HG03432 (cell line): ENCODE data around the gene MYOC.
"Not testable (repeated sequence)": the region's sequence is repeated elsewhere in the genome, so short reads cannot be mapped to it uniquely, and the experiment has no call there.

Experiments used
- ATAC-seq: cut with Tn5 transposase; IDR thresholded peaks from one replicate; pipeline ENCODE4 v1.9.1; 2021; ENCODE audit warnings: mild to moderate bottlenecking, moderate library complexity; ENCODE audit not compliant: unreplicated experiment

The MYOC gene

DNA sequence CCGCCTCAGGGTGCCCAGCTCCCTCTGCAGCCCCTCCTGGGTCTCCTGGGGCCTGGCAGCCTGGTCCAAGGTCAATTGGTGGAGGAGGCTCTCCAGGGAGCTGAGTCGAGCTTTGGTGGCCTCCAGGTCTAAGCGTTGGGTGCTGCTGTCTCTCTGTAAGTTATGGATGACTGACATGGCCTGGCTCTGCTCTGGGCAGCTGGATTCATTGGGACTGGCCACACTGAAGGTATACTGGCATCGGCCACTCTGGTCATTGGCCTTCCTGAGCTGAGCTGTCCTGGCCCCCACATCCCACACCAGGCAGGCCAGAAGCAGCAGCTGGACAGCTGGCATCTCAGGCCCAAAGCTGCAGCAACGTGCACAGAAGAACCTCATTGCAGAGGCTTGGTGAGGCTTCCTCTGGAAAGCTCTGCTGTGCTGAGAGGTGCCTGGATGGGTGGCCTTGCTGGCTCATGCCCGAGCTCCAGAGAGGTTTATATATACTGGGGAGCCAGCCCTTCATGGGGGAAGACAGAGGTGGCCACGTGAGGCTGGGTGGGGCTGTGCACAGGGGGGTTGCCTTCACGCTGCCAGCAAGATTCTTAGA lies at the start of gene MYOC:
Gene MYOC (minus strand): TSS at position 455 of the 589 bp plus-strand sequence. CDS start 77 bp downstream, at position 378.
- no peak for ATAC-seq

DNA sequence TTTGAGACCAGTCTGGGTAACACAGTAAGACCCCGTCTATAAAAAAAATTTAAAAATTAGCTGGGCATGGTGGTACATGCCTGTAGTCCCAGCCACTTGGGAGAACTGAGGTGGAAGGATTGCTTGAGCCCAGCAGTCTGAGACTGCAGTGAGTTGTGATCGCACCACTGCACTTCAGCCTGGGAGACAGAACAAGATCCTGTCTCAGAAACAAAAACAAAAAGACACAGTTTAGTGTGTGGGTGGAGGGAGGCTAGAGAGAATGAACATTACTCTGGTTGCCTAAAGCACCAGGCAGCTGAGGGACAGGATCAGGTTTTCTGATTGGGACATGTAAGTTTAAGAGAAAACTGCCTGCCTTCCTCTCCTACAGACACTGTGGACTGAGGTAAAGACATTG lies 47.0 kb upstream of the MYOC start:
- ATAC-seq = no peak

DNA sequence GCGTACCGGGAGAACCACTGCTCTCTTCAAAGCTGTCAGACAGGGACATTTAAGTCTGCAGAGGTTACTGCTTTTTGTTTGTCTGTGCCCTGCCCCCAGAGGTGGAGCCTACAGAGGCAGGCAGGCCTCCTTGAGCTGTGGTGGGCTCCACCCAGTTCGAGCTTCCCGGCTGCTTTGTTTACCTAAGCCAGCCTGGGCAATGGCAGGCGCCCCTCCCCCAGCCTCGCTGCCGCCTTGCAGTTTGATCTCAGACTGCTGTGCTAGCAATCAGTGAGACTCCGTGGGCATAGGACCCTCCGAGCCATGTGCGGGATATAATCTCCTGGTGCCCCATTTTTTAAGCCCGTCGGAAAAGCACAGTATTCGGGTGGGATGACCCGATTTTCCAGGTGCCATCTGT lies 43.3 kb upstream of the MYOC start:
- not testable (repeated sequence) for ATAC-seq

DNA sequence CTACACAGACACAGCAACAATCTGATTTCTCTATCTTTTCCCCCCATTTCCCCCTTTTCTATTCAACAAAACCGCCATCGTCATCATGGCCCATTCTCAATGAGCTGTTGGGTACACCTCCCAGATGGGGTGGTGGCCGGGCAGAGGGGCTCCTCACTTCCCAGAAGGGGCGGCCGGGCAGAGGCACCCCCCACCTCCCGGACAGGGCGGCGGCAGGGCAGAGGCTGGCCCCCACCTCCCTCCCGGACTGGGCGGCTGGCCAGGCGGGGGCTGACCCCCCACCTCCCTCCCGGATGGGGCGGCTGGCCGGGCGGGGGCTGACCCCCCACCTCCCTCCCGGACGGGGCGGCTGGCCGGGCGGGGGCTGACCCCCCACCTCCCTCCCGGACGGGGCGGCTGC lies 41.1 kb upstream of the MYOC start:
- not testable (repeated sequence) for ATAC-seq

DNA sequence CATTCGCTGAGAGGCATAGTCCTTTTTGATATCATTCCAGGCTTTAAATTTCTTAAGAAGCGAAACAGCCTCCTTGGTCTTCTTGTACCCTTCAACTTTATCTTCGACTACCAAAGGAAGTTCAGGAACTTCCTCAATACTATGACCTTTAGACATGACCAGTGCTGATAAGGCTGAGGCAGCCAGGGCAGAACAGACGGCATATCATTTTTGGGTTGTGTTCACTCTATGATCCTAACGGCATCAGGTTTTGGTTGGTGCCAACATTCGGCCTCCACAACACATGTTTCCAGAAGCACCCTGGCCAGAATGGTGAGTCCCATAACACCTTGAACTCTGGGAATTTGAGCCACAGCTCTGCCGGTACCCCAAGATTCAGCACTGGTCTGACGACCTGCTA lies 31.4 kb upstream of the MYOC start:
- ATAC-seq = no peak

DNA sequence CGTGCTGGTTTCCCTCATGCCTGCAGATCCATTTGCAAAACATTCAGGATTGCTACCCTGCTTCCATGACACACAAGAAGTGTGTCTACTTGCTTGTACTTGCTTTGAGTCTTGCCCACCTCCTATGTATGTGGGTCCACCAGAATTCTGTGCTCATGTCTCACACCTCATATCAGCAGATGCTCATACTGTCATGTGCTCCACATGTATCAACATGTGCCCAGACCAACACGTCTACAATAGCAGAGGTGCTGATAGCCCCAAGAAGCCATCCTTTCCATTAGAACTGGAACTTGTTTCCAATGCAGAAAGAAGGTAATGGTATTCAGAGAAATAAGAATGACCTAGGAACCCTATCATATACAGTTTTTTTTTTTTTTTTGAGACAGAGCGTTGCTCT lies 27.9 kb upstream of the MYOC start:
- no peak for ATAC-seq

DNA sequence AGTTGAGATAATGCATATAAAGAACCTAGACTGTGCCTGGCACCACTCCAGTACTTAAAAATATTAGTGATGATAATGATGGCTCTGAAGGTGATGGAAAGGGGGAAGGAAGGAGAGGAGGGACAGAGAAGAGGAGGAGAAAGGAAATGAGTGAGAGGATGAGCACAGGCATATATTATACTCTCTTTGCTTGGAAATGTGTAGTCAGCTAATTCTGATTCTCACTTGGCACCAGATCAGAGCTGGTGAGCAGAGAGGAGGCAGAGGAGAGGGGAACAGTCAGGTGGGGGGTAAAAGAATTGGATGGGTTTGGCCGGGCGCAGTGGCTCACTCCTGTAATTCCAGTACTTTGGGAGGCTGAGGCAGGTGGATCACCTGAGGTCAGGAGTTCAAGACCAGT lies 24.3 kb upstream of the MYOC start:
- ATAC-seq = no peak

DNA sequence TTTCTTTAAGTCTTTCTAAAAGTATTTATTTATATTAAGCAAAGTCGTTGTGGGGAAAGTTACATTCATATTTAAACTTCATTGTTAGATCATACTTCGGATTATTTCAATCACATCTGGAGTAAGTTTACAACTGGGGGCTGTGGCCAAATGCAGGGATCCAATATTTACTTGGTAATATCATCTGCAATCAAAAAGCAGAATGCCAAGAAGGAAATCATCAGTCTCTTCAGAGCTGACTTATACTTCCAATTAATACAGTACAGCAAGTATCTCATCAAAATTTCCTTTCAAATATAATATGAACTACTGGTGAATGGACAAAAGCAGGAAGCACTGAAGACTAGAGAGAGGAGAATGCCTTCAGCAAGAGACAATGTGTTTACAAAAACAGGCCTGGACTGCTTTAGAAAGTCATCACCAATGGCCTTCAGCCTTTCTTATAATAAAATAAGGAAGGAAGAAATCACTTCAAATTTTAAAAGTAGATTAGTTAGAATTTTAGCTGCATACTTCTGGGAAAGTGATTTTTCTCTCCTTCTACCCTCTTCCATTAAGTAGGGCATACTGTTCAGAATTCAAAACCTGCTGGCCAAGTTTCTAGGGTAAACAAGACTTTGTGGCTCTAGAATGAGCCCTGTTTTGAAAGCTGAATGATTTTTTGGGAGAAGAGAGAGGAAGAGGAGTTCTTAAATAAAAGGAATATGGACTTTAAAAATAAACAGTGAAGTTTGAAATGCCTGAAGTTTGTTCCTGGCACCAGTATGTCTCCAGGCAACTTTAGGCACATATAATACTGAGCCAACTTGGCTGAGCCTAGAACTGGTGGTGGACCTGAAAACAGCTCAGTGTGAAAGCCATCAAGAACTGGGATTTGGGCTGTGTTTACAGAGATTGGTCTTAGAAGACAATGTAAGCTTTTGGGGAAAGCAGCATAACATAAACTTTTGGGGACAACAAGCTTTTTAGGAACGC lies 22.2 kb upstream of the MYOC start:
- no peak for ATAC-seq

DNA sequence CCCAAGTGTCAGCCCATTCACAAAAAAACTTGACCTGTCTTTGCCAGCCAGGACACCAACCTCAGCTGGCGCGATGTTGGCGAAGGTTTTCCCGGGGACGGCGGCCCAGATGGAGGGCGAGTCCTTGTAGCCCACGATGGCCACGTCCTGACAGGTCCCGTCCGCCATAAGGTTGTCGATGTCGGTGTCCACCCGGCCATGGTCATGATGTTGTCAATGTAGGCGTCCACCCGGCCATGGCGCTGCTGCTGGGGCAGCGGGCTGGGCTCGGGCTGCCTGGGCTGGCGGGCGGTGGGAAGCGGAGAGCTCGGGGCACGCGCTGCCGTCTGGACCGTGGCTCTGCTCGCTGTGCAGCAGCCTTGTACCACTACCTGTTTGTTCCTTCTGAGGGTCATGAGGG lies 18.3 kb upstream of the MYOC start:
- no peak for ATAC-seq

DNA sequence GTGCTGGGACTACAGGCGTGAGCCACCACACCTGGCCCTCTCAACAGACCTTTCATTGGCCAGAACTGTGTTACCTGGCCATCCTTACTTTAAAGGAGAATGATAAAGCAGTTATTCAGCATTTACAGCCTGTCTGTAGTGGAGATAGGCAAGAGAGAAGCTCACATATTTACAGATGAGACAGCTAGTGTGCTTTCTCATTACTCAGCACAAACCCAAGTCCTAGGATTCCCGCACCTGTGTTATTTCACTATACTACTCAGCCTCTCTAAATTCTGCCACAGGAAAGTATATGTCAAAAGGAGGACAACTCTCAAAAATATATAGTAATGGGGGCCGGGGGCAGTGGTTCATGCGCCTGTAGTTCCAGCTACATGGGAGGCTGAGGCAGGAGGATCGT lies 15.9 kb upstream of the MYOC start:
- no peak for ATAC-seq

DNA sequence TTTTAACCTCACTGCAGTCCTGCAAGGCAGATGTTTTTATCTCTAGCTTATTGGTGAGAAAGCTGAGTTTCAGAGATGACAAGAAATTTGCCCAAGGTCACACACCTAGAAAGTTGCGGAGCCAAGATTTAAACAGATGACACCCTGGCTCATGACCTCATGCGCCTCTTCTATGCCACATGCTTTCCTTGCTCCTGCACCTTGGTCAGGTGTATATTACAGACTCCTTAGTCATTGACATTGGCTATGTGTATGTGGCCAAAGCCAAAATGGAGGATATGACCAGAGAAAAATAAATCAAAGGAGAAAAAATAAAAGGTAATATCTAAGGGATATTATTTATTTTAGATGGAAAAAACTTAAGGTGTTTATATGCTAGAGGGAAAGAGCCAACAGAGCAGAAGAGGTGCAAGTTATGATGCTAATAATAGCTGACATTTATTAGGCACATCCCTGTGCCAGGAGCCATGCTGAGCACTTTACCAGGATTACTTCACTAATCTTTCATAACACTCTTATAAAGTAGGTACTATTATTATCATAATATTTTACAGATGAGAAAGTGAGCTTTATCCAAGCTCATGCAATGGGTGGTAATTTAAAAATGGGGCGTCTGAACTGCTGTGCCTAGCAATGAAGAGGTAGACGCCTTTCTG lies 13.8 kb upstream of the MYOC start:
- ATAC-seq = no peak

DNA sequence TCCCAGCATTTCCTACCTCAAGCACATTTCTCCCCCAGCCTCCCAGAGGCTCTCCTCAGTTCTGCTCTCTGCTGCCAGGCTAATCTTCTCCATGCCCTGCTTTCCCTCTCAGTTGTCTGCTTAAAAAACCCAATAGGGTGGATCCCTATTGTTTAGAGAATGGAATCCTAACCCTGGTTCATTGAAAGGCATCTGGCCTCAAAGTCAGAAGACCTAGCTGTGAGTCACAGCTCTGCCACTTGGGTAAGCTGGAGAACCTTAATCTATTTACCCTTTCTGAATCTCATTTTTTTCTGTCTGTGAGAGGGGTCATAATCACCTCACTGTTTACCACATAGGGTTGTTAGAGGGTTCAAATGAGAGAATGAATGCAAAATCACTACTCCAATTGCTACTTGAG lies 12.5 kb upstream of the MYOC start:
- ATAC-seq = no peak

DNA sequence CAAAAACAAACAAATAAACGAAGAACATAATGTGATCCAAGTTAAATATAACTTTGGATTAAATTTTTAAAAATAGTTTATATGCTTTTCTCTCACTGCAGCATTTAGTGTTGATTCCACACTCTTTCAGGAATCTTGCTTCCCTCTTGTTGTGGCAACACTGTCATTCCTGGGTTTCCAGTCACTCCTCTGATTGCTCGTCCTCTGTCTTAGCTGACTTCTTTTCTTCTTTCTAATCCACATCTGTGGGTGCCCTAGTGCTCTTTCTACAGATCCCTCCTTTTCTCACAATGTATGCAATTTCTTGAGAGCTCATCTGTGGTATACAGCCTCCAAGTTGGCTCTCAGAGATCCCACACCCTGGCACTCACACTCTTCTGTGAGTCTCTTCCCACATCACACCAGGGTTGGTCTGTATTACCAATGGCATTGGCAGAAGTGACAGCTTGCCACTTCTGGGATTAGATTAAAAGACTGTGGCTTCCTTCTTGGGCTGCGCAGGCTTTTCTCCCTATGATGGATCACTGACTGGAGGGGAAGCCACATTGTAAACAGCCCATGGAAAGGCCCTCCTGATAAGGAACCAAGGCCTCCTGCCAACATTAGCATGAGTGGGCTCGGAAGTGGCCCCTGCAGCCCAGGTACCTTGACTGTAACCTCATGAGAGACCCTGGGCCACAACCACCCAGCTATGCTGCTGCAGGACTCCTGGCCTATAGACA lies 11.5 kb upstream of the MYOC start:
- no peak for ATAC-seq

DNA sequence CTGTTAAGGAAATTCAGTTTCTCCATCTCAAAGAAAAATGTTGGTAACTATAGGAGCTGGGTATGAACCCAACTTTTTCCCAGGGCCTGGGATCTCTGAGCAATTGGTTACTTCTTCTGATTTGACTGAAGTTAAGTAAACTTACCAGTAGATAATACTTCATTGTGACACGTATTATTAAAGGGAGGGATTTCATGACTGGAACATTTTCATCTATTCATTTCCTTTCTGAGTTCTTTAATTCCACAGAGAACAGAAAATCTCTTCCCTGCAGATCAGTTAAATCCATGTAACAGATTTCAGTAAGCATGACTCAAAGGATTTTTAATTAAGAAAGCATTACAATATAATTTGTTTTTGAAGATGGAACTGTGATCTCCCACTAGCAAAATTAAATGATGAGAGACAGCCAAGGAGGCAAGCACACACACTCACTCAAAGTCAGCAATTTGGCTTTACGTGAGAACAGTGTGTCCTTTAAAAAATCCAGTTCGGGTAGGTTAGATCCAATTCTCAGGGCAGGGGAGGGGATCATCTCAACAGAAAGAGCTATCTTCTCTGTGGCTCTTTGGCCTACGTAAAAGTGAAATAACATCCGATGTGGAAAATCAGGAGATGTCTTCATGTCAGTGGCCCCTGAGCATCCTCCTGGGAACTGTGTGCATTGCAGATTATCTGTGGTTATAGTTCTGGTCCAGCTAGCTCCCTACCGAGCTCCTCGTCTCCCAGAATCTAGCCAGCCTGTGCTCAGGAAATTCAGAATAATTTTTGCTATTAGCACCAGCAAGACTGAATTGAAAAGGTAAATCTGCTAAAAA lies 10.8 kb upstream of the MYOC start:
- no peak for ATAC-seq

DNA sequence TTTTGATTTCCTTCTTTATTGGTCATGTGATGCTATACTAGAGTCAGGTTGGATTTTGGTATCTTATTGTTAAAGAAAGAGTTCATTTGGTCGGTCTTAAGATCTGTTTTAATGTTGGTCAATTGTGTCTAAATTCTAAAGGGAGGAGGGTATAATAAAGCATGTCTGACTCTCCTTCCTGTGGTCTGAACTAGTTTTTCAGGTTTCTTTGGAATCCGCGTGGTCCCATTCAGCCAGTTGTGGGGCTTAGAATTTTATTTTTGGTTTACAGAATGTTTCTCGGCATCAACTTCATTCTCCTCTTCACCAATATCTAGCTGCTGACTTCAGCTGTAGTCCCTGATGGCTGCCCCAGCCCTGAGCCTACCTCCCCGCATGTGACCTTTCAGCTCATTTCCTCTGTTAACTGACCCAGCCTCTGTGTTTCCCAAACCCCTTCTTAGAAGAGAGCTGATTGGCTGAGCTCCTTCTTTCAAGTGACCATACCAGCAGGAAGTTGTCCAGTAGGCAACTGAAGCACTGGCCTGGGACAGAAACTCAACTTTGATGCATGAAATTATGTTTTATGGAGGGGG lies 8.7 kb upstream of the MYOC start:
- no peak for ATAC-seq

DNA sequence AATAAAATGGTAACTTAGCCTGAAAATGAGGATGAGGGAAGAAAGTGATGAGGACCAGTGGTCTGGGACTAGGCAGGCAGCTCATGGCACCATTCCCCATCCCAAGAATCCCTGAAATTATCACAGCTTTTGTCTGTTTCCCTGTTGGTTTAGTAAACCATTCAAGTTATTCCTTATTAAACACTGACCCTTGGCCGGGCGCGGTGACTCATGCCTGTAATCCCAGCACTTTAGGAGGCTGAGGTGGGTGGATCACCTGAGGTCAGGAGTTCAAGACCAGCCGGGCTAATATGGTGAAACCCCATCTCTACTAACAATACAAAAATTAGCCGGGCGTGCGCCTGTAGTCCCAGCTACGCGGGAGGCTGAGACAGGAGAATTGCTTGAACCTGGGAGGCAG lies 3.7 kb upstream of the MYOC start:
- not testable (repeated sequence) for ATAC-seq

DNA sequence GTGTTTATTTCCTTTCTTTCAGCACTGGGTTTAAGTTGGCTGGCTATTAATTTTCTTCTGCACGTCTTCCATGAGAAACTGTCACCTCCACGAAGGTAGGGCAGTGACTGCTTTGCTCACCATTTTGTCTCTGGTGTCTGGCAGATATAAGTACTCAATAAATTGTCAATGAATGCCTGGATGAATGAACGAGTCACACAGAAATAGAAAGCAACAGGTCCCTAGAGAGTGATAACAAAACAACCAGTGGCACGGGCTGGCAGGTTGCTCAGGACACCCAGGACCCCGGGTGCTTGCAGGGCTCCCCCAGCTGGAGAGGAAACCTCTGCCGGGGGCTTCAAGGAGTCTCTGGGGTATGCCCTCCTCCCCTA lies 3.2 kb upstream of the MYOC start:
- peak; percentile 23 for ATAC-seq

DNA sequence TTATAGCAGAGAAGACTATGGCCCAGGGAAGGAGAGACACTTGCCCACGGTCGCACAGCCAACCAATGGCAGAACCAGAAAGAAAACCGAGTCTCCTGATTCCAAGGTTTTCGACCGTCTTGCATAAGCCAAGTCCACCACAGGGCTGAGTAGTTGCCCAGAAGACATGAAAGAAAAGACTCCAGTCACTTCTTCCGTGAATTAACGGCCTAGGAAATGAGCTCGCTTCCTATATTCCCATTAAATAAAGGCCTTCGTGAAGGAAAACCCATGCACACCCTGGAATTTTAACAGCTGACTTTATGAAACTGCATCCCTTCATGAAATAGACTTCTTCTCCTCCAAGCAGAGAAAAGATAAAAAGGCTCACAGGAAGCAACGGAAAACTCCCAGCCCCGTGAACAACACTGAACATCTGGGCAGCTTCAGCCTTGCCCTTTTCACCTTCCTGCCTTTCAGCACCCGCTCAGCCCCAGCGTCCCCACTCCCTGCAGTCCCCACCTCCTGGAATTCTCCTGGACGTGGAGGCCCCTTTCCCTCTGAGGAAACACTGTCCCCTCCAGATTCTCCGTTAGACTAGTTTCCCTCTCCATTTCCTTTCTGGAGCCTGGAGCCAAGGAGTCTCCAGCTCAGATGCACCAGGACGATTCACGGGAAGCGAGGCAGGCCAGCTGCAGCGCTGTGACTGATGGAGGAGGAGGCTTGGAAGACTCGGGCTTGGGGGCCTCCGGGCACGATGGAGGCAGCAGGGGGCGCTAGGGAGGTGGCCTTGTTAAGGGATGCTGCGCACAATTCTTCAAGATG lies 2.7 kb upstream of the MYOC start:
- ATAC-seq = peak; percentile 86
